ENCODE data around the gene ANKRD36C.
"Not testable (repeated sequence)": the region's sequence is repeated elsewhere in the genome, so short reads cannot be mapped to it uniquely, and the experiment has no call there.

Gene ANKRD36C

GRCh38 chr2:96006248-96006647 is 14.6 kb upstream of the ANKRD36C start:
- DNase-seq = not testable (repeated sequence)

GRCh38 chr2:95992520-95993272 is 1.1 kb upstream of the ANKRD36C start:
- not testable (repeated sequence) for DNase-seq

GRCh38 chr2:95992102-95992501 is 478 bp upstream of the ANKRD36C start:
- DNase-seq = not testable (repeated sequence)

GRCh38 chr2:95990884-95991283 is 740 bp downstream of the ANKRD36C start:
- not testable (repeated sequence) for DNase-seq

GRCh38 chr2:95951662-95952061 is 40.0 kb downstream of the ANKRD36C start:
- DNase-seq = not testable (repeated sequence)

- DNase-seq = not testable (repeated sequence)
Measured at GRCh38 chr2:95948039-95948438, 43.6 kb downstream of the ANKRD36C start.

GRCh38 chr2:95939947-95940346 is 51.7 kb downstream of the ANKRD36C start:
- DNase-seq = not testable (repeated sequence)

- not testable (repeated sequence) for DNase-seq
Measured at GRCh38 chr2:95930740-95931139, 60.9 kb downstream of the ANKRD36C start.

GRCh38 chr2:95917007-95917406 is 74.6 kb downstream of the ANKRD36C start:
- DNase-seq = not testable (repeated sequence)

- not testable (repeated sequence) for DNase-seq
Measured at GRCh38 chr2:95915131-95915530, 76.5 kb downstream of the ANKRD36C start.

- not testable (repeated sequence) for DNase-seq
Measured at GRCh38 chr2:95911431-95911830, 80.2 kb downstream of the ANKRD36C start.

- not testable (repeated sequence) for DNase-seq
Measured at GRCh38 chr2:95894443-95894842, 97.2 kb downstream of the ANKRD36C start.

GRCh38 chr2:95867929-95868328 is 123.7 kb downstream of the ANKRD36C start:
- not testable (repeated sequence) for DNase-seq

GRCh38 chr2:95867047-95867677 is 124.5 kb downstream of the ANKRD36C start:
- not testable (repeated sequence) for DNase-seq

- DNase-seq = not testable (repeated sequence)
Measured at GRCh38 chr2:95862121-95862520, 129.5 kb downstream of the ANKRD36C start.

- DNase-seq = no peak
Measured at GRCh38 chr2:95836151-95836550, 155.5 kb downstream of the ANKRD36C start.

- DNase-seq = not testable (repeated sequence)
Measured at GRCh38 chr2:95834077-95835013, 157.3 kb downstream of the ANKRD36C start.

GRCh38 chr2:95824218-95824617 is 167.4 kb downstream of the ANKRD36C start:
- not testable (repeated sequence) for DNase-seq

GRCh38 chr2:95817521-95817920 is 174.1 kb downstream of the ANKRD36C start:
- not testable (repeated sequence) for DNase-seq

GRCh38 chr2:95813311-95813710 is 178.3 kb downstream of the ANKRD36C start:
- DNase-seq = not testable (repeated sequence)

- no peak for DNase-seq
Measured at GRCh38 chr2:95799892-95800291, 191.7 kb downstream of the ANKRD36C start.

GRCh38 chr2:95799147-95799889 is 192.3 kb downstream of the ANKRD36C start:
- not testable (repeated sequence) for DNase-seq
